Stimulated activated CD4-positive, alpha-beta T cell treated with anti-CD3 and anti-CD28 coated beads, Interleukin-12 subunit alpha, Interleukin-12 subunit beta, amount 100 ng/mL, for 4 hours (primary cell): ENCODE data around the gene TRPM2.
"Not testable (repeated sequence)": the region's sequence is repeated elsewhere in the genome, so short reads cannot be mapped to it uniquely, and the experiment has no call there.

ENCODE experiments used
- DNase-seq: peaks from one replicate; pipeline ENCODE4 v3.0.0-alpha.2; 2020

The TRPM2 gene

GRCh38 chr21:44335266-44336059, 18.0 kb upstream of the TRPM2 start:
- no peak for DNase-seq

- no peak for DNase-seq
Measured at GRCh38 chr21:44337449-44337848, 16.0 kb upstream of the TRPM2 start.

- no peak for DNase-seq
Measured at GRCh38 chr21:44337941-44338895, 15.2 kb upstream of the TRPM2 start.

GRCh38 chr21:44338971-44339910, 14.2 kb upstream of the TRPM2 start, which contains the start of gene CFAP410:
Gene CFAP410, minus strand, starts transcription at chr21:44339390. Its CDS starts 196 bp downstream, at chr21:44339194.
- peak; percentile 92 for DNase-seq

GRCh38 chr21:44341726-44342458, 11.5 kb upstream of the TRPM2 start:
- not testable (repeated sequence) for DNase-seq

GRCh38 chr21:44342981-44343380, 10.4 kb upstream of the TRPM2 start:
- not testable (repeated sequence) for DNase-seq

GRCh38 chr21:44344541-44345183, 8.8 kb upstream of the TRPM2 start:
- DNase-seq: no peak

- no peak for DNase-seq
Measured at GRCh38 chr21:44345495-44345894, 7.9 kb upstream of the TRPM2 start.

- no peak for DNase-seq
Measured at GRCh38 chr21:44347911-44348451, 5.4 kb upstream of the TRPM2 start.

GRCh38 chr21:44348861-44349260, 4.6 kb upstream of the TRPM2 start:
- no peak for DNase-seq

GRCh38 chr21:44349416-44349846, 4.0 kb upstream of the TRPM2 start:
- DNase-seq: no peak

- no peak for DNase-seq
Measured at GRCh38 chr21:44349847-44350772, 3.3 kb upstream of the TRPM2 start.

- no peak for DNase-seq
Measured at GRCh38 chr21:44350773-44351481, 2.5 kb upstream of the TRPM2 start.

GRCh38 chr21:44351535-44352252, 1.7 kb upstream of the TRPM2 start:
- no peak for DNase-seq

- no peak for DNase-seq
Measured at GRCh38 chr21:44352253-44352860, 1.1 kb upstream of the TRPM2 start.

GRCh38 chr21:44354001-44354405, 582 bp downstream of the TRPM2 start:
- no peak for DNase-seq
